Left lung (tissue), 14 donors: ENCODE results near the gene COBL. TPM values are rescaled to one million over a fixed set of nuclear protein-coding genes. Genes with fewer than 3 reads are reported as not detected.

Experiments used
- ATAC-seq: fragments of 200-7000 bp; cut with Tn5 transposase; one replicate; pipeline ENCODE4 v1.9.1; 2020; ENCODE audit warnings: moderate library complexity
- DNase-seq, 4 donors: peaks; one replicate each; pipeline ENCODE4 v3.0.0-alpha.2; 2013 to 2020
- H3K27ac ChIP-seq, 2 donors: fragments of 200-600 bp; sonication (generic) in 1 of 2; one replicate each; pipeline versions ENCODE4 v1.5.0 to v1.8.0; 2020 to 2021
- H3K27me3 ChIP-seq, 2 donors: fragments of 200-600 bp; sonication (generic) in 1 of 2; one replicate each; pipeline versions ENCODE4 v1.5.0 to v1.8.0; 2020 to 2021
- H3K36me3 ChIP-seq, 2 donors: fragments of 200-600 bp; sonication (generic) in 1 of 2; one replicate each; pipeline versions ENCODE4 v1.5.0 to v1.8.0; 2020 to 2021
- H3K4me1 ChIP-seq, 2 donors: fragments of 200-600 bp; one replicate each; pipeline ENCODE4 v1.8.0; 2021
- H3K4me3 ChIP-seq, 2 donors: fragments of 200-600 bp; sonication (generic) in 1 of 2; one replicate each; pipeline versions ENCODE4 v1.5.0 to v1.8.0; 2020 to 2021; ENCODE audit warnings: mild to moderate bottlenecking in 1 of 2
- H3K9me3 ChIP-seq, 2 donors: fragments of 200-600 bp; sonication (generic) in 1 of 2; one replicate each; pipeline versions ENCODE4 v1.5.0 to v1.8.0; 2020 to 2021
- CTCF ChIP-seq, 2 donors: fragments of 200-600 bp; sonication (generic) in 1 of 2; IDR thresholded peaks; one replicate each; pipeline versions ENCODE4 v1.5.0 to v1.8.0; 2021; ENCODE audit warnings: antibody characterized with exemption in 2 of 2
- intact Hi-C, 2 donors: fragments of 100-400 bp; cut with DNase I; formaldehyde crosslinking; loops; one replicate each; pipeline versions ENCODE4 v1.11.2 to v1.14.2; 2022
- long read RNA-seq, 12 donors: library from polyadenylated mRNA in 2 of 12; unstranded in 2 of 12; transcript quantifications; one replicate each; pipeline ENCODE4 v2.0.0 and lab custom pipeline, GENCODE V29; 2019 to 2026
- polyA plus RNA-seq, 6 donors: library from polyadenylated mRNA; unstranded; fragments of 120-200 nt; gene quantifications; one replicate each; pipeline ENCODE4 v1.2.1, GENCODE V29; 2013; ENCODE audit not compliant: insufficient read length in 6 of 6
- total RNA-seq, 2 donors: library from RNA; stranded (reverse); fragmentation: NEBNext Ultra II Directional; extraction: Animal tissue kit (Norgen Biotek cat#: 25700); gene quantifications; one replicate each; pipeline ENCODE4 v1.2.1, GENCODE V29; 2021
- donor health status: DM: no; HTN: yes; CAD: no.
- donor health status: DM: no; HTN: no; CAD: no.

COBL gene
- total RNA-seq, result 10 to 100 TPM; 26.0 to 36.1 TPM
- polyA plus RNA-seq, result 1 to 10 TPM; 3.6 to 7.5 (median 5.9) TPM
- long read RNA-seq, donor 1, result 0 reads
- long read RNA-seq, donor 2, result 0 reads
- long read RNA-seq, donor 3, result 0 reads
- long read RNA-seq, donor 4, partial matches to known transcripts, result 3 of 3 reads
- long read RNA-seq, donor 4, other reads (novel, unspliced or antisense), result 0 of 3 reads
- long read RNA-seq, donor 5, result 0 reads
- long read RNA-seq, donor 6, partial matches to known transcripts, result 0 of 1 reads
- long read RNA-seq, donor 6, other reads (novel, unspliced or antisense), result 0 of 1 reads
- long read RNA-seq, donor 7, result 0 reads
- long read RNA-seq, donor 8, result 0 reads
- long read RNA-seq, donor 9, result 0 reads
- long read RNA-seq, donor 10, partial matches to known transcripts, result 2 of 2 reads
- long read RNA-seq, donor 10, other reads (novel, unspliced or antisense), result 0 of 2 reads
- long read RNA-seq, donor 11, result 0 reads
- long read RNA-seq, donor 12, result 0 reads

- intact Hi-C loops, result no loop called here
- no peak for TF ChIP-seq CTCF (IDR thresholded peaks at IDR 0.05)
- Histone ChIP-seq H3K27me3 (peaks cover 7 to 56% of the 10 kb centered on the region in 2 donors), H3K27ac (peak within 1 kb of the TSS; percentile 67 to 78), H3K36me3 (no peaks in the 10 kb centered on the region), H3K4me3 (peak within 1 kb of the TSS; percentile 42 to 48), H3K9me3 (no peaks in the 10 kb centered on the region), H3K4me1 (peaks cover 0 to 15% of the 10 kb centered on the region in 2 donors)
- DNase-seq (peak in 3 of 4 donors; percentile 17 to 84 (median 43)), ATAC-seq (peak; percentile 70)
These were observed at the start of gene COBL for GRCh38 chr7:51316666-51317581. Gene COBL, minus strand, starts transcription at chr7:51316809. Its CDS starts 176 bp downstream, at chr7:51316633.

- ATAC-seq, result no peak
- intact Hi-C loops, result loop anchor here in 1 of 2 donors (5.0 kb wide), 1 partner anchor 204 kb away; no protein-coding TSS in a partner anchor
- Histone ChIP-seq H3K4me1 (no peaks in the 10 kb centered on the region), H3K27me3 (no peaks in the 10 kb centered on the region), H3K36me3 (no peaks in the 10 kb centered on the region), H3K4me3 (no peak overlapping the region), H3K27ac (no peak overlapping the region), H3K9me3 (no peaks in the 10 kb centered on the region)
- TF ChIP-seq CTCF (IDR thresholded peaks at IDR 0.05), result no peak
- no peak for DNase-seq
These were observed 49.6 kb upstream of the COBL start for GRCh38 chr7:51366172-51366728.

GRCh38 chr7:51357821-51358220, 41.2 kb upstream of the COBL start:
- intact Hi-C loops, result no loop called here
- no peak for TF ChIP-seq CTCF (IDR thresholded peaks at IDR 0.05)
- H3K9me3 ChIP-seq, result no peaks in the 10 kb centered on the region
- H3K4me3 ChIP-seq, result no peak overlapping the region
- H3K36me3 ChIP-seq, result no peaks in the 10 kb centered on the region
- H3K4me1 ChIP-seq, result no peaks in the 10 kb centered on the region
- ATAC-seq, result no peak
- H3K27ac ChIP-seq, result no peak overlapping the region
- no peaks in the 10 kb centered on the region for H3K27me3 ChIP-seq
- DNase-seq, result no peak

GRCh38 chr7:51356849-51357516, 40.4 kb upstream of the COBL start:
- DNase-seq (peak in 1 of 4 donors; percentile 15), ATAC-seq (peak; percentile 18)
- no peaks in the 10 kb centered on the region for H3K36me3 ChIP-seq
- intact Hi-C loops, result no loop called here
- no peak for TF ChIP-seq CTCF (IDR thresholded peaks at IDR 0.05)
- no peak overlapping the region for H3K4me3 ChIP-seq
- H3K27ac ChIP-seq, result no peak overlapping the region
- H3K4me1 ChIP-seq, result no peaks in the 10 kb centered on the region
- H3K27me3 ChIP-seq, result no peaks in the 10 kb centered on the region
- H3K9me3 ChIP-seq, result no peaks in the 10 kb centered on the region
